SK-N-SH treated with all-trans-retinoic acid at 6 μM for 48 hours (cell line): Measurements from ENCODE around the gene VASN.

Source experiments
- ARNTL ChIP-seq: fragments of 450-650 bp; formaldehyde crosslinking; IDR thresholded peaks from 2 replicates; pipeline ENCODE4 v1.5.0; 2020; ENCODE audit warnings: low read depth, mild to moderate bottlenecking, moderate library complexity, borderline replicate concordance
- CSDC2 ChIP-seq: fragments of 250-450 bp; sonication (Bioruptor Pico); IDR thresholded peaks from 2 replicates; pipeline ENCODE4 v1.5.0; 2020; ENCODE audit warnings: mild to moderate bottlenecking, moderate library complexity
- GLIS3 ChIP-seq: fragments of 250-450 bp; sonication (Bioruptor Pico); IDR thresholded peaks from 2 replicates; pipeline ENCODE4 v1.5.0; 2020; ENCODE audit warnings: mild to moderate bottlenecking, moderate library complexity
- OSR1 ChIP-seq: fragments of 250-450 bp; sonication (Bioruptor Pico); IDR thresholded peaks from 2 replicates; pipeline ENCODE4 v1.8.0; 2022; ENCODE audit warnings: moderate library complexity, mild to moderate bottlenecking, inconsistent platforms
- SNAI2 ChIP-seq: fragments of 250-450 bp; sonication (Bioruptor Pico); IDR thresholded peaks from 2 replicates; pipeline ENCODE4 v1.5.0; 2020; ENCODE audit warnings: mild to moderate bottlenecking, moderate library complexity
- TOX ChIP-seq: fragments of 250-450 bp; sonication (Bioruptor Pico); IDR thresholded peaks from 2 replicates; pipeline ENCODE4 v1.8.0; 2021; ENCODE audit warnings: mild to moderate bottlenecking, moderate library complexity, borderline replicate concordance
- ZFP3 ChIP-seq: fragments of 250-450 bp; sonication (Bioruptor Pico); IDR thresholded peaks from 2 replicates; pipeline ENCODE4 v1.5.0; 2020; ENCODE audit warnings: mild to moderate bottlenecking, moderate library complexity
- ZFP30 ChIP-seq: fragments of 450-650 bp; formaldehyde crosslinking; IDR thresholded peaks from 2 replicates; pipeline ENCODE4 v1.5.0; 2022; ENCODE audit warnings: mild to moderate bottlenecking, moderate library complexity
- TF ChIP-seq, protein P1 (sequence below): fragments of 250-450 bp; sonication (Bioruptor Pico); IDR thresholded peaks from 2 replicates; pipeline ENCODE4 v1.8.0; 2021; ENCODE audit warnings: low read depth, mild to moderate bottlenecking, moderate library complexity, borderline replicate concordance
- TF ChIP-seq, protein P2 (sequence below): fragments of 250-450 bp; sonication (Bioruptor Pico); IDR thresholded peaks from 2 replicates; pipeline ENCODE4 v1.5.1; 2020; ENCODE audit warnings: low read depth, mild to moderate bottlenecking, moderate library complexity
- TF ChIP-seq, protein P3 (sequence below): fragments of 250-450 bp; sonication (Bioruptor Pico); IDR thresholded peaks from 2 replicates; pipeline ENCODE4 v1.8.0; 2020; ENCODE audit warnings: mild to moderate bottlenecking, moderate library complexity, borderline replicate concordance

DNA sequence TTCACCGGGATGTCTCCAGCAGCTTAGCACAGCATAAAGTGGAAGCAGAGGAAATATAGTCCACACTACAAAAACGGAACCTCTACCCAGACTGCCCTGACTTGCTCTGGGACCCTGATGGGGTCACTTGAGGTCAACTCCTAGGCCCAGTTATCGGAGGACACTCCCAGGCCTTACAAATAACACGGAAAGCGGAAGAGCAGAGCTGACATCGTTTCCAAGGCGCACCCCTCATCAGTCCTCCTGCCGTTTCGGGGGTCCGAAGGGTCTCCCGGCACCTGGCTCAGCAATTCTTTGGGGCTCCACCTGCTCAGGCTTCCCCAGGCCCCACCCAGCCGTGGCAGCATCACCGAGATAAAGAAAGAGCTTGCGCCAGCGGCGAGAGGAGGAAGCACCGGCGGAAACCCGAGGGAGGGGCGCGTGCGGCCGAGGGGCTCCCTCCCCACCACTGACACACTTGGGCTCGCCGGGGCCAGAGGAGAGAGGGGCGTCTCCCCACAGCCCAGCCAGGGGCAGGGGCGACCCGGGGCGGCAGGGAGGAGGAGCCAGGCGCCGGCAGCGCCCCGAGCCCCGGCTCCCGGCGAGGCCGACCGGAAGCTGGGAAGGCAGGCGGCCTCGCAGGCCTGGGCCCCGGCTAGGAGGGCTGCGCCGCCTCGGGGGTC, 44.0 kb downstream of the VASN start:
- TF ChIP-seq GLIS3 (CRISPR knock-in tag) (no peak), TOX (CRISPR knock-in tag) (no peak), OSR1 (CRISPR knock-in tag) (no peak), ZFP3 (CRISPR knock-in tag) (no peak), ARNTL (CRISPR knock-in tag) (no peak), ZFP30 (no peak), SNAI2 (no peak), CSDC2 (CRISPR knock-in tag) (no peak)
- TF ChIP-seq, protein P1, sequence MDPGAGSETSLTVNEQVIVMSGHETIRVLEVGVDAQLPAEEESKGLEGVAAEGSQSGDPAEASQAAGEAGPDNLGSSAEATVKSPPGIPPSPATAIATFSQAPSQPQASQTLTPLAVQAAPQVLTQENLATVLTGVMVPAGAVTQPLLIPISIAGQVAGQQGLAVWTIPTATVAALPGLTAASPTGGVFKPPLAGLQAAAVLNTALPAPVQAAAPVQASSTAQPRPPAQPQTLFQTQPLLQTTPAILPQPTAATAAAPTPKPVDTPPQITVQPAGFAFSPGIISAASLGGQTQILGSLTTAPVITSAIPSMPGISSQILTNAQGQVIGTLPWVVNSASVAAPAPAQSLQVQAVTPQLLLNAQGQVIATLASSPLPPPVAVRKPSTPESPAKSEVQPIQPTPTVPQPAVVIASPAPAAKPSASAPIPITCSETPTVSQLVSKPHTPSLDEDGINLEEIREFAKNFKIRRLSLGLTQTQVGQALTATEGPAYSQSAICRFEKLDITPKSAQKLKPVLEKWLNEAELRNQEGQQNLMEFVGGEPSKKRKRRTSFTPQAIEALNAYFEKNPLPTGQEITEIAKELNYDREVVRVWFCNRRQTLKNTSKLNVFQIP (CRISPR knock-in tag), result no peak
- TF ChIP-seq, protein P2, sequence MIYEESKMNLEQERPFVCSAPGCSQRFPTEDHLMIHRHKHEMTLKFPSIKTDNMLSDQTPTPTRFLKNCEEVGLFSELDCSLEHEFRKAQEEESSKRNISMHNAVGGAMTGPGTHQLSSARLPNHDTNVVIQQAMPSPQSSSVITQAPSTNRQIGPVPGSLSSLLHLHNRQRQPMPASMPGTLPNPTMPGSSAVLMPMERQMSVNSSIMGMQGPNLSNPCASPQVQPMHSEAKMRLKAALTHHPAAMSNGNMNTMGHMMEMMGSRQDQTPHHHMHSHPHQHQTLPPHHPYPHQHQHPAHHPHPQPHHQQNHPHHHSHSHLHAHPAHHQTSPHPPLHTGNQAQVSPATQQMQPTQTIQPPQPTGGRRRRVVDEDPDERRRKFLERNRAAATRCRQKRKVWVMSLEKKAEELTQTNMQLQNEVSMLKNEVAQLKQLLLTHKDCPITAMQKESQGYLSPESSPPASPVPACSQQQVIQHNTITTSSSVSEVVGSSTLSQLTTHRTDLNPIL (CRISPR knock-in tag), result no peak
- TF ChIP-seq, protein P3, sequence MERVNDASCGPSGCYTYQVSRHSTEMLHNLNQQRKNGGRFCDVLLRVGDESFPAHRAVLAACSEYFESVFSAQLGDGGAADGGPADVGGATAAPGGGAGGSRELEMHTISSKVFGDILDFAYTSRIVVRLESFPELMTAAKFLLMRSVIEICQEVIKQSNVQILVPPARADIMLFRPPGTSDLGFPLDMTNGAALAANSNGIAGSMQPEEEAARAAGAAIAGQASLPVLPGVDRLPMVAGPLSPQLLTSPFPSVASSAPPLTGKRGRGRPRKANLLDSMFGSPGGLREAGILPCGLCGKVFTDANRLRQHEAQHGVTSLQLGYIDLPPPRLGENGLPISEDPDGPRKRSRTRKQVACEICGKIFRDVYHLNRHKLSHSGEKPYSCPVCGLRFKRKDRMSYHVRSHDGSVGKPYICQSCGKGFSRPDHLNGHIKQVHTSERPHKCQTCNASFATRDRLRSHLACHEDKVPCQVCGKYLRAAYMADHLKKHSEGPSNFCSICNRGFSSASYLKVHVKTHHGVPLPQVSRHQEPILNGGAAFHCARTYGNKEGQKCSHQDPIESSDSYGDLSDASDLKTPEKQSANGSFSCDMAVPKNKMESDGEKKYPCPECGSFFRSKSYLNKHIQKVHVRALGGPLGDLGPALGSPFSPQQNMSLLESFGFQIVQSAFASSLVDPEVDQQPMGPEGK, result no peak
